Suppressor macrophage treated with lipopolysaccharide for 4 hours (primary cell): ENCODE results near the gene CDC42EP1.

Source experiments
- DNase-seq: peaks from one replicate; pipeline ENCODE4 v3.0.0-alpha.2; 2020

CDC42EP1 gene

DNA sequence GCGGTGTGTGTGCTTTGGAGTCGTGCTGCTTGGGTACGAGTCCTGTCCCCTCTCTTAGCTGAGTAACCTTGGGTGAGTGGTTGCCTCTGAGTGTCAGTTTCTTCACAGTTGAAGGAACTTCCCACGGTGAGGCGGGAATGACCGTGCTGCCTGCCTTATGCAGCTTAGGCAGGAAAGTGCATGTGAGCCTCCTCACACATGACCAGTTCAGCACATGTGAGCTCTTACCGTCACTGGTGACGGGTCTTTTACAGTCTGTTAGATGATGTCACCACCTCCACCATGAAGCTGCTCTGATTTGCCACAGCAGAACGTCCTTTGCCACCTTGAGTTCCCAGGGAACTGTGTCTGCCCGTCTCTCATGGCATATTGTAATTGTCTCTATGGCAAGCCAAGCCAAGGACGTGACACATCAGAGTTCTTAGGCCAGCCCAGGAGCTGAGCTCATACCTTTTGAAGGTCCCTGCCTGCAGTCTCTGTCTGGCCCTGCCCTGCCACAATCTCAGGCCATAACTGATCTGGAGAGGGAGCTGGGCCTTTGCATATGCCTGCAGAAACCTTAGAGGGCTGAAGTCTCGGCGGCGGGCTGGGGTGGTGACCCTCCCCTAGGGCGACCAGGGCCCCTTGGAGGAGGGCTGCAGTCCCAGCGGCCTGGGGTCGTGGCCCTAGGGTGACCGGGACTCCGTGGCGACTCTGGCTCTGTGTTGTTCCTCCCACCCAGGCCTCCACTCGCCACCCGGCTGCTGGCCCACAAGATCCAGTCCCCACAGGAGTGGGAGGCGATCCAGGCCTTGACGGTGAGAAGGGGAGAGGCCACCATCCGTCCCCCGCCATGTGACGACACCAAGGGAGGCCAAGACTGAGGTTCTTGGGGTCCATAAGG, 56.2 kb downstream of the CDC42EP1 start:
- DNase-seq, result peak; percentile 61

DNA sequence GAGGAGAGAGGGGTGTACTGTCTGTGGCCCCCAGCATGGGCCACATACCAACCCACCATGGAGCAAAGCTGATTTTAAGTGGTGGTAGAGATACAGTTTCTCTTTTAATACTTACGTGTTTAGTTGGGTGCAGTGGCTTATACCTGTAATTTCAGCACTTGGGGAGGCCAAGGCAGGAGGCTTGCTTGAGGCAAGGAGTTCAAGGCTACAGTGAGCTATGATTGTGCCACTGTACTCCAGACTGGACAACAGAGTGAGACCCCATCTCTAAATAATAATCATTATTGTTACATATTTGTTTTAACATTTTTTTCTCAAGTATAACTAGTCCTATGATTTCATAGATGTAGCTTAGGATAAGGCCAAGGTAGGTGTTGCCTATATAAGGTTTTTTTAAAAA, 57.2 kb downstream of the CDC42EP1 start:
- no peak for DNase-seq

DNA sequence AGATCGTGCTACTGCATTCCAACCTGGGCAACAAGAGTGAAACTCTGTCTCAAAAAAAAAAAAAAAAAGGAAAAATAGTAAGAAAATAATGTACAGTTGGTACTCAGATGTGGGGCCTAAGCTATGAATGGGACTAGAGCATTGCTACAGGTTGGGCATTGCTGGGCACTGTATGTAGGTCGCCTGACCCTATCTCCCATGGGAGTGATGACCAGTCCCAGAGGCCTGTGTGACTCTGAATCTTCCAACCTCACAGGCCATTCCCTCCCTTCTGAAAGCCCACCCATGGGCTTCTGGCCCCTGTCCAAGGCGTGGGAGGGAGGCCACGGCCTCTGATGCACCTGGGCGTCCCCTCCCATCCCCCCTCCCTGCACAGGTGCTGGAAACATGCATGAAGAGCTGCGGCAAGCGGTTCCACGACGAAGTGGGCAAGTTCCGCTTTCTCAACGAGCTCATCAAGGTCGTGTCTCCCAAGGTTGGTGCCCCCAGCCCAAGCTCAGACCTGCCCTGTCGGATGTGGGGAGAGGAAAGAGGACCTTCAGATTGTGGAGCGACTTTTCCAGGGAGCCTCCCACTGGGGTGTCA, 57.9 kb downstream of the CDC42EP1 start:
- no peak for DNase-seq

DNA sequence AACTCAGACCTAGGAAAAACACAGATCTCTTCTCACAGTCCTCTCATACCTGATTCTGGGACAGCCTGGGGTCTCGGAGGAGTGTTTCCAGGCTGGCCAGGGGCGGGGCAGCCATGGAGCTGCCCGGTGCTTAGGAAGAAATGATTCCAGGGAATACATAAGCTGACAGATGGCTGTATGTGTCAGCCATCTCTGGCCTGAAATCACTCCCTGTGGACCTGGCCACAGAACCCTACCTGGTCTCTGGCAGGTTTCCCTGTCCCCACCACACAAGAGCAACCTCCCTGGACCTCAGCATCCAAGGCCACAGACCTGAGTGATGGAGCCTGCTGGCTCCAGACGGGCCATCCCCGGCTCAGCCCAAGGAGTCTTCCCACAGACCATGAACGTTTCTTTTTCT, 58.4 kb downstream of the CDC42EP1 start:
- DNase-seq, result no peak
